Cerebellar cortex (tissue), 1 donor: ENCODE results near the gene ADAMTS12.
"Not testable (repeated sequence)": the region's sequence is repeated elsewhere in the genome, so short reads cannot be mapped to it uniquely, and the experiment has no call there.

ENCODE experiments used
- DNase-seq: peaks from one replicate; pipeline ENCODE4 v3.0.0-alpha.2; 2015; ENCODE audit warnings: low spot score

ADAMTS12 gene

DNA sequence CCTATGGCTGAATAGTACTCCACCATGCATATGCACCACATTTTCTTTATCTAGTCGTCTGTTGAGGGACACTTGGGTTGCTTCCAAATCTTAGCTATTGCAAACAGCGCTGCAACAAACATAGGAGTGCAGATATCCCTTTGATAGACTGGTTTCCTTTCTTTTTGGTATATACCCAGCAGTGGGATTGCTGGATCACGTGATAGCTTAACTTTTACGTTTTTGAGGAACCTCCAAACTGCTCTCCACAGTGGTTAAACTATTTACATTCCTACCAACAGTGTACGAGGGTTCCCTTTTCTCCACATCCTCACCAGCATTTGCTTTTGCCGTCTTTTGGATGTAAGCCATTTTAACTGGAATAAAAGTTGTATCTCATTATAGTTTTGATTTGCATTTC is 308.5 kb downstream of the ADAMTS12 start:
- no peak for DNase-seq

GRCh38 chr5:33582417-33582816 is 309.4 kb downstream of the ADAMTS12 start:
- no peak for DNase-seq

GRCh38 chr5:33579789-33580188 is 312.0 kb downstream of the ADAMTS12 start:
- DNase-seq = no peak

GRCh38 chr5:33579152-33579551 is 312.6 kb downstream of the ADAMTS12 start:
- DNase-seq = no peak

- no peak for DNase-seq
Observed at GRCh38 chr5:33576726-33577590, 314.8 kb downstream of the ADAMTS12 start.

- no peak for DNase-seq
Observed at GRCh38 chr5:33565324-33565723, 326.5 kb downstream of the ADAMTS12 start.

- no peak for DNase-seq
Observed at GRCh38 chr5:33563983-33564908, 327.5 kb downstream of the ADAMTS12 start.

GRCh38 chr5:33563530-33563929 is 328.3 kb downstream of the ADAMTS12 start:
- no peak for DNase-seq

DNA sequence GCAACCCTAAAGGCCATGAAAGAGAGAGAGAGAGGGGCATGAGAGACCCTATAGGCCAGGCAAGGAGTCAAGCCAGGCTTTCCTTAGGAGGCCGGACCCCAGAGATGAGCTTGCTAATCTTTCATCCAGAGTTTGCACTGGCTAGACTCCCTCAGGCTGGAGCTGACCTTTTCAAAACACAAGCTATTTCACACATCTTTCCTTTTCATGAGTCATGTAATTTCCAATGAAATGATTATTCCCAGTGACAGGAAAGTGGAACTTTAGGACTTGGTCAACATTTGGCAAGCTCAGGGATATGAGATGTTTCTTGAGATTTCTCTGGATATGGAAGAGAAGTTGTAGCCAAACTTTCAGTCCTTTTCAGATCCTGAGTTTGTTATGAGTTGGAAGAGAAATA is 333.3 kb downstream of the ADAMTS12 start:
- DNase-seq = no peak

- DNase-seq = no peak
Observed at GRCh38 chr5:33557605-33558004, 334.2 kb downstream of the ADAMTS12 start.

GRCh38 chr5:33556330-33557328 is 335.2 kb downstream of the ADAMTS12 start:
- DNase-seq = no peak

- no peak for DNase-seq
Observed at GRCh38 chr5:33549982-33550567, 341.7 kb downstream of the ADAMTS12 start.

DNA sequence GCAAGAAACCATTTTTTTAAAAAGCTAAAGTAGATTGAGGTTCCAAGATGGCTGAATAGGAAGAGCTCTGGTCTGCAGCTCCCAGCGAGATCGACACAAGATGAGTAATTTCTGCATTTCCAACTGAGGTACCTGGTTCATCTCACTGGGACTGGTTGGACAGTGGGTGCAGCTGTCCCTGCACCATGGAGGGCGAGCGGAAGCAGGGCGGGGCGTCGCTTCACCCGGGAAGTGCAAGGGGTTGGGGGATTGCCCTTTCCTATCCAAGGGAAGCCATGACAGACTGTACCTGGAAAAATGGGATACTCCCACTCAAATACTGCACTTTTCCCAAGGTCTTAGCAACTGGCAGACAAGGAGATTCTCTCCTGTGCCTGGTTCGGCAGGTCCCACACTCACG is 352.0 kb downstream of the ADAMTS12 start:
- not testable (repeated sequence) for DNase-seq

DNA sequence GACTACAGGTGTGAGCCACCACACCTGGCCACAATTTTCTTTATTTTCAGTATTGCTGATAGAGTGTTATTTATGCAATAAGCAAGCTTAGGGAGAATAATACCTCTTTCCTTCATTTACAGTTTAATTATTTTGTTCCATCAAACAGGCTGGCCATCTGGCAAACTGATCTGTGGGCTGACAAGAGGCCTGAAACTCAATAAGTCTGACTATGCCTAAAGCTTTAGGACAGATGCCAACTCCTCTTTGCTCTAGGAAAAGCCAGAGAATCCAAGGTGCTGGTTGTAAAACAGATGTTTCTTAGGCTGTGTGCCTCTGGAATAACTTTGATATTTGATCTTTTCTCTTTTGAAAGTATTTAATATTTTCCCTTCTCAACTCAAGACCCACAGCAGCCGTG is 352.6 kb downstream of the ADAMTS12 start:
- DNase-seq = no peak

GRCh38 chr5:33538201-33538600 is 353.6 kb downstream of the ADAMTS12 start:
- DNase-seq = no peak

- no peak for DNase-seq
Observed at GRCh38 chr5:33537240-33537639, 354.6 kb downstream of the ADAMTS12 start.

DNA sequence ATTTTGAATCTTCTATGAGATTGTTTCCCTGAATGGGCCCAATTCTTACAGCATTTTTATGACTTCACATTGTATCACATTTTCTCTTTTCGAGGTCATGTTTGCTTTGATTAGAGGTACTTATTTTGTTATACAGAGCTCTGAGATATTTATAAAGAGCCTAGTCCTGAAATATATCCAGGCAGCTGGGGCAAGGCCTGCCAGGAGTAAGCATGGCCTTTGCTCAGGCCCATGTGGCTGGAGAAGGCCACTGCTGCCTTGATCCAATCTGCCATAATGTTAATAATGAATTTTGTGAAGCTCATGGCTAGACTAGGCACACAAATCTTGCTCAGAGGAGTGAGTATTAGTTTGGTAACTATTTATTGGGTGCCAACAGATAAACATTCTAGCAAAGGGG is 355.0 kb downstream of the ADAMTS12 start:
- DNase-seq = no peak

- DNase-seq = no peak
Observed at GRCh38 chr5:33531824-33532223, 360.0 kb downstream of the ADAMTS12 start.

- no peak for DNase-seq
Observed at GRCh38 chr5:33531037-33531298, 360.8 kb downstream of the ADAMTS12 start.

DNA sequence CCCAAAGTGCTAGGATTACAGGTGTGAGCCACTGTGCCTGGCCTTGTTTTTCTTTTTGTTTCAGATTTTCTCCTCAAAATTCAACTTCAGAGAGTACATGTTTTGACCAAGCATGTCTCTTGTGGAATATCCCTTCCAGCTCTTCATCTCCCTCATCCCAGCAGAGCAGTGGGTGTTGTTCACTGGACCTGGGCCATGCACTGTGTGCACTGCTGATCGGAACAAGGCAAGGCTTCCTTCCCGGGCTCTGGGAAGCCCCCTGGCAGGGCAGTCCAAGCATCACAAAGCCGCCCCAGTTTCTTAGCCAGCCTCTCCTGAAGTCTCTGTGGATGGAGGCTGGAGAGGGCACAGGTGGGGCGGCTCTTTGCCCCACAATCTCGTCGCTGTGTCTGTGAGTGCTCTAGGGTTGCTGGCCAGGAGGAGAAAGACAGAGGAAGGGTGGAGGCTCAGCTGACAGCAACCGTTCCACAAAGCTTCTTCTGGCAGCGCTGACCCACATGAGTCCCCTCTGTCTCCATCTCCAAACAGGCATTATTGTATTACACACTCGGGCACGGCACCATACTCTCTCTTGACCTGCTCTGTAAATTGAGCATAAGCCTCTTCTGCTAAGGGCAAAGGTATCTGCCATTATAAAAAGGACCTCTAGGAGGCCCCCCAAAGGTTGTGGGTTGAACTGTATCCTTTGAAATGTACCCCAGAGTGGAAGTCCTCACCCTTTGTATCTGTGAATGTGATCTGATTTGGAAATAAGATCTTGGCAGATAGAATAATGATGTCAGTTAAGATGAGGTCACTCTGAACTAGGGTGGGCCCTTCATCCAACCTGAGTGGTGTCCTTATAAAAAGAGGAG is 361.4 kb downstream of the ADAMTS12 start:
- no peak for DNase-seq

DNA sequence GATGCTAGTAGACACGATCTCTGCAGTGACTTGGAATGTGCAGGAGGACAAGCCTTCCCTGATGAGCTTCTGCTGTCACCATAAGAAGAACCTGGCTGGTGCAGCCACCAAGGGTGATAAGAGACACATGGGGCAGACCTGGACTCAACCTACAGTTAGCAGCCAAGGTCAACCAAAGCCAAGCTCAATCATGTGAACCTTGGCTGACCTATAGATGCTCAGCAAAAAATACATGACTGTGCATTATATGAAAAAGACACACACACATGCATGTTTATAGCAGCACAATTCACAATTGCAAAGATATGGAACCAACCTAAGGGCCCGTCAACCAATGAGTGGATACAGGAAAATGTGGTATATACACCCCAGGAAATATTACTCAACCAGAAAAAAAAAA is 364.1 kb downstream of the ADAMTS12 start:
- DNase-seq = no peak
